Measurements from ENCODE around the gene TRIM41.

The TRIM41 gene

DNA sequence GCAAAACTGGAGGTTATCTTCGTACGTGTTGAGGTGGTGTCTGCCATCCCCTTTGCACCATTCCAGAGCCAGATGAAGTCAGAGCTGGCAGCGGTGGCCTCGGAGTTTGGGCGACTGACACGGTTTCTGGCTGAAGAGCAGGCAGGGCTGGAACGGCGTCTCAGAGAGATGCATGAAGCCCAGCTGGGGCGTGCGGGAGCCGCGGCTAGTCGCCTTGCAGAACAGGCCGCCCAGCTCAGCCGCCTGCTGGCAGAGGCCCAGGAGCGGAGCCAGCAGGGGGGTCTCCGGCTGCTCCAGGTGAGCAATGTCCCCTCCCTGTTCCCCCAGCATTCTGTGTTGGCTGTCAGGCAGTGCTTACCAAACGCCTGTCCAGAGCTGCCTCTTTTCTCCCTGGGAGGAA lies 9.5 kb downstream of the TRIM41 start:
- TF ChIP-seq TEAD4 (IDR thresholded peaks at IDR 0.05) (no peak), NFIC (IDR thresholded peaks at IDR 0.05) (no peak), ZBTB7A (IDR thresholded peaks at IDR 0.05; ENCODE audit: low read depth) (no peak), YY1 (IDR thresholded peaks at IDR 0.05; ENCODE audit: low read depth) (no peak), TAF1 (IDR thresholded peaks at IDR 0.05; ENCODE audit: low read depth) (no peak), CREB1 (IDR thresholded peaks at IDR 0.05; ENCODE audit: low read depth) (no peak)
- TF ChIP-seq, protein P1, sequence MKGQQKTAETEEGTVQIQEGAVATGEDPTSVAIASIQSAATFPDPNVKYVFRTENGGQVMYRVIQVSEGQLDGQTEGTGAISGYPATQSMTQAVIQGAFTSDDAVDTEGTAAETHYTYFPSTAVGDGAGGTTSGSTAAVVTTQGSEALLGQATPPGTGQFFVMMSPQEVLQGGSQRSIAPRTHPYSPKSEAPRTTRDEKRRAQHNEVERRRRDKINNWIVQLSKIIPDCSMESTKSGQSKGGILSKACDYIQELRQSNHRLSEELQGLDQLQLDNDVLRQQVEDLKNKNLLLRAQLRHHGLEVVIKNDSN (IDR thresholded peaks at IDR 0.05): no peak

DNA sequence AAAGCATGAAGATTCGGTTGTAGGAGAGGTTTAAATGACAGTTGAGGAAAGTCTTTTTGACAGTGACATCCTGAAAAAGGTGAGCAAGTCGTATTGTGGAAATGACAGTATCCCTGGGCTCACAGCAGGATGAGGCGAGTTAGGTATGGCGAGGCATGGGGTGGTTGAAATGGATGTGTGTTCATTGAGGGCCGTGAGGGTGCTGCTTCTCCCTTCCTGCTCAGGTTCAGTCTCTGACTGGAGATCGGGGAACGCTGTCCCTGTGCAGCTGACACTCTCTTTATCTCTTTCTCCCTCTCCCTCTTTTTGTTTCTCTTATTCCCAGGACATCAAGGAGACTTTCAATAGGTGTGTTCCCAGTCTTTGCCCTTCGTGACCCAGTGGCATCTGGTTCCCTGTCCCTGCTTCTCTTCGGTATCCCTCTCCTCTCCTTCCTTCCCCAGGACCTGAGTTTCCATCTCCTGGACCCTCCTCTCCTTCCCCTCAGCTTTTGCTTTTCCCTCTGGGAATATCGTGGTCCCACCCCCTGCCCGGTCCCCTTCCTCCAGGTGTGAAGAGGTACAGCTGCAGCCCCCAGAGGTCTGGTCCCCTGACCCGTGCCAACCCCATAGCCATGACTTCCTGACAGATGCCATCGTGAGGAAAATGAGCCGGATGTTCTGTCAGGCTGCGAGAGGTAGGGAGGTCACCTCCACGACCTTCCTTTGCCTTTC lies 10.2 kb downstream of the TRIM41 start:
- TF ChIP-seq EP300 (IDR thresholded peaks at IDR 0.05; ENCODE audit: borderline replicate concordance) (no peak), EGR1 (IDR thresholded peaks at IDR 0.05) (no peak), FOXM1 (IDR thresholded peaks at IDR 0.05; ENCODE audit: borderline replicate concordance, low read depth) (no peak), YY1 (IDR thresholded peaks at IDR 0.05; ENCODE audit: low read depth) (no peak), TCF12 (IDR thresholded peaks at IDR 0.05; ENCODE audit: low read depth) (no peak), NFIC (IDR thresholded peaks at IDR 0.05) (no peak), ZBTB7A (IDR thresholded peaks at IDR 0.05; ENCODE audit: low read depth) (no peak), CEBPB (IDR thresholded peaks at IDR 0.05) (no peak), TEAD4 (IDR thresholded peaks at IDR 0.05) (no peak), RAD21 (IDR thresholded peaks at IDR 0.05; ENCODE audit: low read depth) (no peak), TAF1 (IDR thresholded peaks at IDR 0.05; ENCODE audit: low read depth) (no peak), CREB1 (IDR thresholded peaks at IDR 0.05; ENCODE audit: low read depth) (no peak)
- TF ChIP-seq, protein P2, sequence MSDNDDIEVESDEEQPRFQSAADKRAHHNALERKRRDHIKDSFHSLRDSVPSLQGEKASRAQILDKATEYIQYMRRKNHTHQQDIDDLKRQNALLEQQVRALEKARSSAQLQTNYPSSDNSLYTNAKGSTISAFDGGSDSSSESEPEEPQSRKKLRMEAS (IDR thresholded peaks at IDR 0.05): no peak
- TF ChIP-seq, protein P3, sequence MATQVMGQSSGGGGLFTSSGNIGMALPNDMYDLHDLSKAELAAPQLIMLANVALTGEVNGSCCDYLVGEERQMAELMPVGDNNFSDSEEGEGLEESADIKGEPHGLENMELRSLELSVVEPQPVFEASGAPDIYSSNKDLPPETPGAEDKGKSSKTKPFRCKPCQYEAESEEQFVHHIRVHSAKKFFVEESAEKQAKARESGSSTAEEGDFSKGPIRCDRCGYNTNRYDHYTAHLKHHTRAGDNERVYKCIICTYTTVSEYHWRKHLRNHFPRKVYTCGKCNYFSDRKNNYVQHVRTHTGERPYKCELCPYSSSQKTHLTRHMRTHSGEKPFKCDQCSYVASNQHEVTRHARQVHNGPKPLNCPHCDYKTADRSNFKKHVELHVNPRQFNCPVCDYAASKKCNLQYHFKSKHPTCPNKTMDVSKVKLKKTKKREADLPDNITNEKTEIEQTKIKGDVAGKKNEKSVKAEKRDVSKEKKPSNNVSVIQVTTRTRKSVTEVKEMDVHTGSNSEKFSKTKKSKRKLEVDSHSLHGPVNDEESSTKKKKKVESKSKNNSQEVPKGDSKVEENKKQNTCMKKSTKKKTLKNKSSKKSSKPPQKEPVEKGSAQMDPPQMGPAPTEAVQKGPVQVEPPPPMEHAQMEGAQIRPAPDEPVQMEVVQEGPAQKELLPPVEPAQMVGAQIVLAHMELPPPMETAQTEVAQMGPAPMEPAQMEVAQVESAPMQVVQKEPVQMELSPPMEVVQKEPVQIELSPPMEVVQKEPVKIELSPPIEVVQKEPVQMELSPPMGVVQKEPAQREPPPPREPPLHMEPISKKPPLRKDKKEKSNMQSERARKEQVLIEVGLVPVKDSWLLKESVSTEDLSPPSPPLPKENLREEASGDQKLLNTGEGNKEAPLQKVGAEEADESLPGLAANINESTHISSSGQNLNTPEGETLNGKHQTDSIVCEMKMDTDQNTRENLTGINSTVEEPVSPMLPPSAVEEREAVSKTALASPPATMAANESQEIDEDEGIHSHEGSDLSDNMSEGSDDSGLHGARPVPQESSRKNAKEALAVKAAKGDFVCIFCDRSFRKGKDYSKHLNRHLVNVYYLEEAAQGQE (IDR thresholded peaks at IDR 0.05; ENCODE audit: low read depth): no peak
- TF ChIP-seq, protein P1 (IDR thresholded peaks at IDR 0.05): no peak

DNA sequence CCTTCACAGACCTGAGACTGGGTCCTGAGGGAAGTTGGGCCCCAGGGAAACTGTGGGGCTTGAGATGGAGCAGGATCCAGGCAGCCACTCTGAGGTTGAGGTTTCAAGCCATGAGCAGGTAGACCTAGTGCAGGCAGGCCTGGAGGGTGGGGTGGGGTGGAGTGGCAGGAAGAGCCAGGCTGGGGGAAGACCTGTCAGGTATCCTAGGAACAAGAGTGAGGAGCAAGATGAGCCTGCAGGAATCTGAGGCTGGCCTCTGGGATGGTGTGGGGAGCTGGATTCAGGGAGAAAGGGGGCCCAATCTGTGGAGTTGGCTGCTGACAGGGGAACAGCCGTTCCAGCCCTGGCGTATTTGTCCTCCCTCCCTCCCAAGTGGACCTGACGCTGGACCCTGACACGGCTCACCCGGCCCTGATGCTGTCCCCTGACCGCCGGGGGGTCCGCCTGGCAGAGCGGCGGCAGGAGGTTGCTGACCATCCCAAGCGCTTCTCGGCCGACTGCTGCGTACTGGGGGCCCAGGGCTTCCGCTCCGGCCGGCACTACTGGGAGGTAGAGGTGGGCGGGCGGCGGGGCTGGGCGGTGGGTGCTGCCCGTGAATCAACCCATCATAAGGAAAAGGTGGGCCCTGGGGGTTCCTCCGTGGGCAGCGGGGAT lies 10.8 kb downstream of the TRIM41 start:
- no peak for TF ChIP-seq ZBTB7A (IDR thresholded peaks at IDR 0.05; ENCODE audit: low read depth)
- TF ChIP-seq CEBPB (IDR thresholded peaks at IDR 0.05): no peak
- no peak for TF ChIP-seq EP300 (IDR thresholded peaks at IDR 0.05; ENCODE audit: borderline replicate concordance)
- TF ChIP-seq, protein P2 (IDR thresholded peaks at IDR 0.05): no peak
- no peak for TF ChIP-seq FOXM1 (IDR thresholded peaks at IDR 0.05; ENCODE audit: borderline replicate concordance, low read depth)
- TF ChIP-seq NFIC (IDR thresholded peaks at IDR 0.05): no peak
- no peak for TF ChIP-seq TAF1 (IDR thresholded peaks at IDR 0.05; ENCODE audit: low read depth)
- no peak for TF ChIP-seq YY1 (IDR thresholded peaks at IDR 0.05; ENCODE audit: low read depth)
- no peak for TF ChIP-seq TCF12 (IDR thresholded peaks at IDR 0.05; ENCODE audit: low read depth)

DNA sequence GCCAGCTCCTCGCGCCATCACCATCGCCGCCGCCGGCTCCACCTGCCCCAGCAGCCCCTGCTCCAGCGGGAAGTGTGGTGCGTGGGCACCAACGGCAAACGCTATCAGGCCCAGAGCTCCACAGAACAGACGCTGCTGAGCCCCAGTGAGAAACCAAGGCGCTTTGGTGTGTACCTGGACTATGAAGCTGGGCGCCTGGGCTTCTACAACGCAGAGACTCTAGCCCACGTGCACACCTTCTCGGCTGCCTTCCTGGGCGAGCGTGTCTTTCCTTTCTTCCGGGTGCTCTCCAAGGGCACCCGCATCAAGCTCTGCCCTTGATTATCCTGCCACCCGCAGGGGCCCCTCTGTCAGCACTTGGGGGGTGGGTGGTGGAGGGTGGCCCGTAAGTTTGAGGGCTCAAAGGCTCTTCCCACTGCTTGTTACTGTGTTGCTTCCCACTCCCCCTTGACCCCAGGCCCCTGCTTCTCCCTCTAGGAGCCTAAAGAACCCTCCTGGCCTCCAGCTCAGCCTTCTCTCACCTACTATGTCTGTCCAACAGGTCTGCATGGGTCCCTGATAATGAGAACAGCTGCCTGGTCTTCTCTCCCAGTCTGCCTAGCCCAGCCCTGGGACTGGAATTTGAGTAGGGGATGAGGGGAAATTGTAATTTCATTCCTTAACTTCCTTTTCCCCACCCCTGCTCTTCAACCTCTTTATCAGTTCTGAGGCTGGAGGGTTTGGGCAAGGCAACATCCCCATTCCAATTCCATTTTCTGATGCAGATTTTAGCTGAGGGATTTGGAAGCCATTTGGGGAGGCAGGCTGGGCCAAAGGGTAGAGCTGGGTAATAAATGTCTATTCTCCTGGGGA lies 11.6 kb downstream of the TRIM41 start:
- TF ChIP-seq TAF1 (IDR thresholded peaks at IDR 0.05; ENCODE audit: low read depth): no peak
- TF ChIP-seq TEAD4 (IDR thresholded peaks at IDR 0.05): no peak
- no peak for TF ChIP-seq FOXM1 (IDR thresholded peaks at IDR 0.05; ENCODE audit: borderline replicate concordance, low read depth)
- no peak for TF ChIP-seq CEBPB (IDR thresholded peaks at IDR 0.05)
- no peak for TF ChIP-seq EP300 (IDR thresholded peaks at IDR 0.05; ENCODE audit: borderline replicate concordance)
- TF ChIP-seq EGR1 (IDR thresholded peaks at IDR 0.05): no peak
- TF ChIP-seq YY1 (IDR thresholded peaks at IDR 0.05; ENCODE audit: low read depth): no peak
- TF ChIP-seq, protein P3 (IDR thresholded peaks at IDR 0.05; ENCODE audit: low read depth): no peak
- no peak for TF ChIP-seq RAD21 (IDR thresholded peaks at IDR 0.05; ENCODE audit: low read depth)
- TF ChIP-seq TCF12 (IDR thresholded peaks at IDR 0.05; ENCODE audit: low read depth): no peak
- no peak for TF ChIP-seq NFIC (IDR thresholded peaks at IDR 0.05)
- TF ChIP-seq, protein P1 (IDR thresholded peaks at IDR 0.05): no peak
- no peak for TF ChIP-seq CREB1 (IDR thresholded peaks at IDR 0.05; ENCODE audit: low read depth)
- TF ChIP-seq ZBTB7A (IDR thresholded peaks at IDR 0.05; ENCODE audit: low read depth): no peak
- TF ChIP-seq, protein P2 (IDR thresholded peaks at IDR 0.05): no peak

All from Ishikawa (cell line).